Measurements from ENCODE around the gene COPS8.

DNA sequence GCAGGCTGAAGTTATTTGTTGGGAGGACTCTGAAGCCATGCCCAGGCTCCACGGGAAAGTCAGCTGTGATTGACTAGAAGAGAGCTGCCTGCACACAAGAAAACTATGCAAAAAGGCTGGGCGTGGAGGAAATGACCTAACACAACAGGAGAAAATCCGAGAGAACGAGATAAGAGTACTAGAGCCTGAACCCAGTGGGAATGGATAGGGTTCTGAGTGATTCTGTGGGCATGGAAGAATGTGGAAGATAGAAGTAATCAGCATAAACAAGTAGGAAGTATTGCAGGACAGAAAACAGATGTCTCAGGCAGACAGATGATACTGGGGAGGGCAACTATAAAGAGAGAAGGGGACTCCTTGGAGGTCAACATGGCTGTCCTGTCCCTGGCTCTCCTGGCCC lies 12.1 kb upstream of the COPS8 start:
- TF ChIP-seq, protein P1, sequence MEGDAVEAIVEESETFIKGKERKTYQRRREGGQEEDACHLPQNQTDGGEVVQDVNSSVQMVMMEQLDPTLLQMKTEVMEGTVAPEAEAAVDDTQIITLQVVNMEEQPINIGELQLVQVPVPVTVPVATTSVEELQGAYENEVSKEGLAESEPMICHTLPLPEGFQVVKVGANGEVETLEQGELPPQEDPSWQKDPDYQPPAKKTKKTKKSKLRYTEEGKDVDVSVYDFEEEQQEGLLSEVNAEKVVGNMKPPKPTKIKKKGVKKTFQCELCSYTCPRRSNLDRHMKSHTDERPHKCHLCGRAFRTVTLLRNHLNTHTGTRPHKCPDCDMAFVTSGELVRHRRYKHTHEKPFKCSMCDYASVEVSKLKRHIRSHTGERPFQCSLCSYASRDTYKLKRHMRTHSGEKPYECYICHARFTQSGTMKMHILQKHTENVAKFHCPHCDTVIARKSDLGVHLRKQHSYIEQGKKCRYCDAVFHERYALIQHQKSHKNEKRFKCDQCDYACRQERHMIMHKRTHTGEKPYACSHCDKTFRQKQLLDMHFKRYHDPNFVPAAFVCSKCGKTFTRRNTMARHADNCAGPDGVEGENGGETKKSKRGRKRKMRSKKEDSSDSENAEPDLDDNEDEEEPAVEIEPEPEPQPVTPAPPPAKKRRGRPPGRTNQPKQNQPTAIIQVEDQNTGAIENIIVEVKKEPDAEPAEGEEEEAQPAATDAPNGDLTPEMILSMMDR (conservative IDR thresholded peaks at IDR 0.05), result no peak
- no peak for TF ChIP-seq EZH2 (IDR thresholded peaks at IDR 0.05; ENCODE audit: low read depth)

Data from PC-9 (cell line).